H9 (cell line): ENCODE measurements around the gene FRMD1. TPM values are rescaled to one million over a fixed set of nuclear protein-coding genes. Genes with fewer than 3 reads are reported as not detected.

Experiments used
- DNase-seq: peaks from one replicate; pipeline ENCODE4 v3.0.0-alpha.2; 2017
- H2AFZ ChIP-seq: one replicate; pipeline ENCODE4 v1.6.1; 2013; ENCODE audit warnings: mild to moderate bottlenecking, low read length, control low read depth, moderate library complexity
- H2AK5ac ChIP-seq: 2 replicates; pipeline ENCODE4 v1.6.1; 2013; ENCODE audit warnings: low read length, control low read depth, mixed read lengths; ENCODE audit not compliant: insufficient read length
- H2BK120ac ChIP-seq: one replicate; pipeline ENCODE4 v1.6.1; 2013; ENCODE audit warnings: low read depth, mild to moderate bottlenecking, low read length, control low read depth, inconsistent platforms; ENCODE audit not compliant: poor library complexity, severe bottlenecking
- H2BK12ac ChIP-seq: 2 replicates; pipeline ENCODE4 v1.6.1; 2013; ENCODE audit warnings: low read length, control low read depth, mixed read lengths, low read depth; ENCODE audit not compliant: insufficient read length
- H2BK15ac ChIP-seq: 2 replicates; pipeline ENCODE4 v1.6.1; 2013; ENCODE audit warnings: low read depth, low read length, control low read depth
- H2BK20ac ChIP-seq: one replicate; pipeline ENCODE4 v1.6.1; 2013; ENCODE audit warnings: low read depth, mild to moderate bottlenecking, low read length, control low read depth, inconsistent platforms; ENCODE audit not compliant: poor library complexity, severe bottlenecking
- H2BK5ac ChIP-seq: 2 replicates; pipeline ENCODE4 v1.6.1; 2013; ENCODE audit warnings: low read length, control low read depth, mixed read lengths; ENCODE audit not compliant: insufficient read length
- H3K14ac ChIP-seq: 2 replicates; pipeline ENCODE4 v1.6.1; 2013; ENCODE audit warnings: low read length, control low read depth; ENCODE audit not compliant: insufficient read depth
- H3K18ac ChIP-seq: 2 replicates; pipeline ENCODE4 v1.6.1; 2013; ENCODE audit warnings: low read depth, mild to moderate bottlenecking, mixed read lengths, low read length, control low read depth; ENCODE audit not compliant: insufficient read length
- H3K23ac ChIP-seq: 2 replicates; pipeline ENCODE4 v1.6.1; 2013; ENCODE audit warnings: low read length, control low read depth, mixed read lengths, low read depth; ENCODE audit not compliant: insufficient read length
- H3K23me2 ChIP-seq: 2 replicates; pipeline ENCODE4 v1.6.1; 2013; ENCODE audit warnings: low read depth, mild to moderate bottlenecking, mixed read lengths, low read length, control low read depth; ENCODE audit not compliant: insufficient read length, poor library complexity, severe bottlenecking
- H3K27ac ChIP-seq: 2 replicates; pipeline ENCODE4 v1.5.1; 2013; ENCODE audit warnings: low read length, control low read depth, mixed read lengths, low read depth; ENCODE audit not compliant: insufficient read length
- H3K27me3 ChIP-seq: 2 replicates; pipeline ENCODE4 v1.6.1; 2013; ENCODE audit warnings: low read length, control low read depth, inconsistent platforms; ENCODE audit not compliant: insufficient read depth
- H3K4ac ChIP-seq: 2 replicates; pipeline ENCODE4 v1.6.1; 2013; ENCODE audit warnings: low read depth, mild to moderate bottlenecking, control low read depth, inconsistent platforms, low read length, moderate library complexity
- H3K4me1 ChIP-seq: 2 replicates; pipeline ENCODE4 v1.6.1; 2013; ENCODE audit warnings: low read length, control low read depth, inconsistent platforms; ENCODE audit not compliant: insufficient read depth
- H3K4me2 ChIP-seq: 2 replicates; pipeline ENCODE4 v1.6.1; 2013; ENCODE audit warnings: low read length, control low read depth, mixed read lengths; ENCODE audit not compliant: insufficient read length, insufficient read depth
- H3K56ac ChIP-seq: 2 replicates; pipeline ENCODE4 v1.6.1; 2013; ENCODE audit warnings: low read depth, mild to moderate bottlenecking, mixed read lengths, low read length, control low read depth; ENCODE audit not compliant: insufficient read length
- H3K79me1 ChIP-seq: 2 replicates; pipeline ENCODE4 v1.6.1; 2013; ENCODE audit warnings: low read depth, mild to moderate bottlenecking, moderate library complexity, low read length, control low read depth, inconsistent platforms; ENCODE audit not compliant: insufficient read depth, poor library complexity, severe bottlenecking
- H3K79me2 ChIP-seq: 2 replicates; pipeline ENCODE4 v1.6.1; 2013; ENCODE audit warnings: low read length, control low read depth, inconsistent platforms; ENCODE audit not compliant: insufficient read depth
- H3K9ac ChIP-seq: 2 replicates; pipeline ENCODE4 v1.6.1; 2013; ENCODE audit warnings: low read length, control low read depth, mixed read lengths; ENCODE audit not compliant: insufficient read length; ENCODE audit errors: extremely low read depth
- H3K9me3 ChIP-seq: one replicate; pipeline ENCODE4 v1.6.1; 2013; ENCODE audit warnings: low read depth, low read length, inconsistent platforms; ENCODE audit not compliant: control insufficient read depth
- H3T11ph ChIP-seq: one replicate; pipeline ENCODE4 v1.6.1; 2013; ENCODE audit warnings: mild to moderate bottlenecking, low read length, control low read depth, inconsistent platforms
- H4K20me1 ChIP-seq: one replicate; pipeline ENCODE4 v1.6.1; 2013; ENCODE audit not compliant: control insufficient read depth, insufficient read length, insufficient read depth
- H4K5ac ChIP-seq: 2 replicates; pipeline ENCODE4 v1.6.1; 2013; ENCODE audit warnings: low read depth, mild to moderate bottlenecking, mixed read lengths, low read length, control low read depth; ENCODE audit not compliant: insufficient read length
- H4K8ac ChIP-seq: replicated peaks from 2 replicates; pipeline ENCODE4 v1.6.1; 2013; ENCODE audit warnings: low read length, control low read depth, mixed read lengths, low read depth; ENCODE audit not compliant: insufficient read length
- H4K91ac ChIP-seq: 2 replicates; pipeline ENCODE4 v1.6.1; 2013; ENCODE audit warnings: low read depth, mild to moderate bottlenecking, moderate library complexity, mixed read lengths, low read length, control low read depth; ENCODE audit not compliant: insufficient read length
- H3K27ac Mint-ChIP-seq, 3 experiments: 2 replicates in 2 of 3; 3 replicates in 1 of 3; pipeline ENCODE4 v1.8.0; 2020 to 2021; ENCODE audit warnings: mixed read lengths in 3 of 3, mild to moderate bottlenecking in 1 of 3, moderate library complexity in 1 of 3
- H3K27me3 Mint-ChIP-seq: 2 replicates; pipeline ENCODE4 v1.8.0; 2021; ENCODE audit warnings: low read depth, mild to moderate bottlenecking, moderate library complexity, mixed read lengths
- H3K36me3 Mint-ChIP-seq, 3 experiments: 2 replicates in 2 of 3; 3 replicates in 1 of 3; pipeline ENCODE4 v1.8.0; 2020 to 2021; ENCODE audit warnings: low read depth in 3 of 3, mixed read lengths in 3 of 3; ENCODE audit not compliant: insufficient read depth in 1 of 3
- H3K4me1 Mint-ChIP-seq, 2 experiments: 2 replicates each; pipeline ENCODE4 v1.8.0; 2020; ENCODE audit warnings: mixed read lengths in 2 of 2
- H3K4me3 Mint-ChIP-seq, 2 experiments: 2 replicates in 1 of 2; 3 replicates in 1 of 2; pipeline ENCODE4 v1.8.0; 2020 to 2021; ENCODE audit warnings: mild to moderate bottlenecking in 2 of 2, mixed read lengths in 2 of 2, moderate library complexity in 1 of 2
- H3K9me3 Mint-ChIP-seq, 2 experiments: 2 replicates in 1 of 2; 3 replicates in 1 of 2; pipeline ENCODE4 v1.8.0; 2020; ENCODE audit warnings: mild to moderate bottlenecking in 2 of 2, mixed read lengths in 2 of 2, moderate library complexity in 1 of 2
- WGBS: extraction: QIAGEN DNeasy Blood & Tissue Kit; methylation state at CpG from one replicate; pipeline ENCODE4 v1.1.7; 2013; ENCODE audit warnings: missing lambda C conversion rate, low lambda C conversion rate, mixed read lengths; ENCODE audit not compliant: insufficient read length; ENCODE audit errors: extremely low coverage; 5-methylcytosine and 5-hydroxymethylcytosine counted together
- total RNA-seq: library from RNA; stranded (reverse); gene quantifications from 2 replicates; pipeline ENCODE4 v1.2.1, GENCODE V29; 2021
- TF ChIP-seq, protein P1 (sequence below): fragments of 200-600 bp; sonication (generic); conservative IDR thresholded peaks from 3 replicates; pipeline ENCODE4 v1.8.0; 2021; ENCODE audit warnings: antibody characterized with exemption, mild to moderate bottlenecking

The FRMD1 gene
- total RNA-seq, 1 experiment from 2014 or later = not detected

DNA sequence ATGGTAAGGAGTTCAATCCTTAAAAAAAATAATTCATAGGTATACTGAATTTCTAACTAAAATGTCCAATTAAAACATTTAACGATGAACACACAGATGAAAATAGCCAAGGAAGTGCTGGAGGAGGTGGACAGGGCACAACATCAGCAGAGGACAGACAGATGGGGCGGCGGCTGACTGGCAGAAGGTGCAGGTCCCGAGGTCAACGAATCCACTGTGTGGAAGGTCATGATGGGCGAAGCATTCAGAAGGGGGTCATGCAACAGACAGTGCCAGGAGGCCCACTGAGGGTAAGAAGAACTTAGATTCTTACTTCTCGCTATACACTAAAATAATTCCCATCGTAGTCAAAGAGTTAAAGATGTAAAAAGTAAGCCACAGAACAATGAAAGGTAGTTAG is 34.2 kb upstream of the FRMD1 start:
- Mint-ChIP-seq H3K4me1 (peaks cover 2 to 4% of the 10 kb centered on the region in 2 experiments; a peak in 2 of 4 replicates), H3K36me3 (no peaks in the 10 kb centered on the region), H3K4me3 (no peak overlapping the region), H3K9me3 (no peaks in the 10 kb centered on the region), H3K27me3 (peaks cover 2% of the 10 kb centered on the region; the same call in 1 of the 2 replicates), H3K27ac (no peak overlapping the region)
- H3K56ac ChIP-seq = no peak overlapping the region
- H3K79me1 ChIP-seq = no peaks in the 10 kb centered on the region
- no peak overlapping the region for H2BK120ac ChIP-seq
- H3K27ac ChIP-seq = no peak overlapping the region
- no peak overlapping the region for H3K18ac ChIP-seq
- no peak overlapping the region for H4K5ac ChIP-seq
- no peak overlapping the region for H3K4me2 ChIP-seq
- H2BK5ac ChIP-seq = no peak overlapping the region
- no peak overlapping the region for H3T11ph ChIP-seq
- WGBS = no CpG with 5 or more reads among the region's 8 CpGs
- H3K9me3 ChIP-seq = no peaks in the 10 kb centered on the region
- H2BK20ac ChIP-seq = no peak overlapping the region
- no peak overlapping the region for H2BK15ac ChIP-seq
- no peaks in the 10 kb centered on the region for H3K23me2 ChIP-seq
- H4K20me1 ChIP-seq = no peaks in the 10 kb centered on the region
- TF ChIP-seq, protein P1, sequence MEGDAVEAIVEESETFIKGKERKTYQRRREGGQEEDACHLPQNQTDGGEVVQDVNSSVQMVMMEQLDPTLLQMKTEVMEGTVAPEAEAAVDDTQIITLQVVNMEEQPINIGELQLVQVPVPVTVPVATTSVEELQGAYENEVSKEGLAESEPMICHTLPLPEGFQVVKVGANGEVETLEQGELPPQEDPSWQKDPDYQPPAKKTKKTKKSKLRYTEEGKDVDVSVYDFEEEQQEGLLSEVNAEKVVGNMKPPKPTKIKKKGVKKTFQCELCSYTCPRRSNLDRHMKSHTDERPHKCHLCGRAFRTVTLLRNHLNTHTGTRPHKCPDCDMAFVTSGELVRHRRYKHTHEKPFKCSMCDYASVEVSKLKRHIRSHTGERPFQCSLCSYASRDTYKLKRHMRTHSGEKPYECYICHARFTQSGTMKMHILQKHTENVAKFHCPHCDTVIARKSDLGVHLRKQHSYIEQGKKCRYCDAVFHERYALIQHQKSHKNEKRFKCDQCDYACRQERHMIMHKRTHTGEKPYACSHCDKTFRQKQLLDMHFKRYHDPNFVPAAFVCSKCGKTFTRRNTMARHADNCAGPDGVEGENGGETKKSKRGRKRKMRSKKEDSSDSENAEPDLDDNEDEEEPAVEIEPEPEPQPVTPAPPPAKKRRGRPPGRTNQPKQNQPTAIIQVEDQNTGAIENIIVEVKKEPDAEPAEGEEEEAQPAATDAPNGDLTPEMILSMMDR = no peak
- no peak overlapping the region for H4K91ac ChIP-seq
- DNase-seq = no peak
- H3K27me3 ChIP-seq = no peaks in the 10 kb centered on the region
- H3K4ac ChIP-seq = no peak overlapping the region
- H4K8ac ChIP-seq = no peak overlapping the region
- no peak overlapping the region for H2BK12ac ChIP-seq
- H2AK5ac ChIP-seq = no peak overlapping the region
- H3K4me1 ChIP-seq = no peaks in the 10 kb centered on the region
- no peaks in the 10 kb centered on the region for H3K79me2 ChIP-seq
- no peak overlapping the region for H3K14ac ChIP-seq
- H3K9ac ChIP-seq = no peak overlapping the region
- no peak overlapping the region for H2AFZ ChIP-seq
- H3K23ac ChIP-seq = no peak overlapping the region
